Mesenchymal stem cell (in vitro differentiated cells and primary cell): Measurements from ENCODE around the gene WIPF2.
A peak's percentile ranks its signal among the peaks of the same experiment; 100 is the strongest.

ENCODE experiments used
- DNase-seq: peaks from one replicate; pipeline ENCODE4 v3.0.0-alpha.2; 2013
- H2AFZ ChIP-seq: one replicate; pipeline ENCODE4 v1.6.1; 2013; ENCODE audit warnings: low read depth, mild to moderate bottlenecking, control low read depth, inconsistent platforms, low read length, moderate library complexity
- H2AK5ac ChIP-seq: 2 replicates; pipeline ENCODE4 v1.6.1; 2013; ENCODE audit warnings: low read length, moderate library complexity, mild to moderate bottlenecking, inconsistent platforms; ENCODE audit not compliant: severe bottlenecking
- H2BK120ac ChIP-seq: one replicate; pipeline ENCODE4 v1.6.1; 2013; ENCODE audit warnings: low read depth, mild to moderate bottlenecking, inconsistent platforms, low read length, moderate library complexity
- H2BK12ac ChIP-seq, 2 experiments: one replicate each; pipeline ENCODE4 v1.6.1; 2013; ENCODE audit warnings: inconsistent platforms in 2 of 2, low read length in 2 of 2, mild to moderate bottlenecking in 2 of 2, moderate library complexity in 2 of 2, control low read depth in 1 of 2
- H2BK15ac ChIP-seq: one replicate; pipeline ENCODE4 v1.6.1; 2013; ENCODE audit warnings: mild to moderate bottlenecking, low read depth, inconsistent platforms; ENCODE audit not compliant: poor library complexity, severe bottlenecking
- H2BK5ac ChIP-seq: 2 replicates; pipeline ENCODE4 v1.6.1; 2013; ENCODE audit warnings: low read depth, mild to moderate bottlenecking, low read length, control low read depth, inconsistent platforms; ENCODE audit not compliant: poor library complexity, severe bottlenecking
- H3K14ac ChIP-seq, 2 experiments: one replicate each; pipeline ENCODE4 v1.6.1; 2013; ENCODE audit warnings: inconsistent platforms in 2 of 2, low read length in 2 of 2, control low read depth in 1 of 2, mild to moderate bottlenecking in 1 of 2, moderate library complexity in 1 of 2
- H3K18ac ChIP-seq, 2 experiments: one replicate each; pipeline ENCODE4 v1.6.1; 2013; ENCODE audit warnings: inconsistent platforms in 2 of 2, low read length in 2 of 2, control low read depth in 1 of 2, low read depth in 1 of 2, mild to moderate bottlenecking in 1 of 2
- H3K23ac ChIP-seq, 2 experiments: one replicate each; pipeline ENCODE4 v1.6.1; 2013; ENCODE audit warnings: inconsistent platforms in 2 of 2, low read length in 2 of 2, mild to moderate bottlenecking in 2 of 2, moderate library complexity in 2 of 2, control low read depth in 1 of 2
- H3K27ac ChIP-seq: 2 replicates; pipeline ENCODE4 v1.5.1; 2013; ENCODE audit warnings: mild to moderate bottlenecking, moderate library complexity, low read length, control low read depth, inconsistent platforms; ENCODE audit not compliant: poor library complexity, severe bottlenecking
- H3K27me3 ChIP-seq, 2 experiments: 2 replicates each; pipeline versions ENCODE4 v1.6.1 to v1.7.0; 2013; ENCODE audit warnings: low read length in 2 of 2, mild to moderate bottlenecking in 2 of 2, moderate library complexity in 2 of 2, control low read depth in 1 of 2, inconsistent platforms in 1 of 2; ENCODE audit not compliant: control insufficient read depth in 1 of 2, insufficient read depth in 1 of 2
- H3K36me3 ChIP-seq, 2 experiments: 2 replicates each; pipeline versions ENCODE4 v1.6.1 to v1.7.0; 2013; ENCODE audit warnings: low read length in 2 of 2, control low read depth in 1 of 2, inconsistent platforms in 1 of 2, low read depth in 1 of 2, mild to moderate bottlenecking in 1 of 2; ENCODE audit not compliant: insufficient read depth in 2 of 2, control insufficient read depth in 1 of 2
- H3K4ac ChIP-seq, 2 experiments: one replicate each; pipeline ENCODE4 v1.6.1; 2013; ENCODE audit warnings: inconsistent platforms in 2 of 2, low read length in 2 of 2, mild to moderate bottlenecking in 2 of 2, moderate library complexity in 2 of 2, control low read depth in 1 of 2, low read depth in 1 of 2
- H3K4me1 ChIP-seq: 2 replicates; pipeline ENCODE4 v1.6.1; 2013; ENCODE audit warnings: low read depth, low read length, control low read depth; ENCODE audit not compliant: control insufficient read depth, insufficient read depth
- H3K4me2 ChIP-seq: 2 replicates; pipeline ENCODE4 v1.6.1; 2013; ENCODE audit warnings: low read length, mild to moderate bottlenecking, inconsistent platforms; ENCODE audit not compliant: poor library complexity, severe bottlenecking
- H3K4me3 ChIP-seq, 2 experiments: 2 replicates each; pipeline versions ENCODE4 v1.5.1 to v1.7.0; 2013; ENCODE audit warnings: low read length in 2 of 2, mild to moderate bottlenecking in 2 of 2, control low read depth in 1 of 2, low read depth in 1 of 2; ENCODE audit not compliant: insufficient read depth in 1 of 2
- H3K79me1 ChIP-seq: replicated peaks from 2 replicates; pipeline ENCODE4 v1.6.1; 2013; ENCODE audit warnings: mild to moderate bottlenecking, control low read depth, low read length, inconsistent platforms; ENCODE audit not compliant: poor library complexity, severe bottlenecking
- H3K9ac ChIP-seq: 2 replicates; pipeline ENCODE4 v1.7.0; 2013; ENCODE audit warnings: mild to moderate bottlenecking, low read length, moderate library complexity
- H3K9me3 ChIP-seq: 2 replicates; pipeline ENCODE4 v1.7.0; 2013; ENCODE audit warnings: mild to moderate bottlenecking, low read length; ENCODE audit not compliant: control insufficient read depth
- H4K8ac ChIP-seq: one replicate; pipeline ENCODE4 v1.6.1; 2013; ENCODE audit warnings: inconsistent platforms, mild to moderate bottlenecking, low read length, moderate library complexity
- H4K91ac ChIP-seq: one replicate; pipeline ENCODE4 v1.6.1; 2013; ENCODE audit warnings: mild to moderate bottlenecking, low read length, inconsistent platforms
- WGBS: methylation state at CpG from one replicate; pipeline ENCODE4 v1.1.7; 2013; ENCODE audit warnings: mixed read lengths; 5-methylcytosine and 5-hydroxymethylcytosine counted together

WIPF2 gene

DNA sequence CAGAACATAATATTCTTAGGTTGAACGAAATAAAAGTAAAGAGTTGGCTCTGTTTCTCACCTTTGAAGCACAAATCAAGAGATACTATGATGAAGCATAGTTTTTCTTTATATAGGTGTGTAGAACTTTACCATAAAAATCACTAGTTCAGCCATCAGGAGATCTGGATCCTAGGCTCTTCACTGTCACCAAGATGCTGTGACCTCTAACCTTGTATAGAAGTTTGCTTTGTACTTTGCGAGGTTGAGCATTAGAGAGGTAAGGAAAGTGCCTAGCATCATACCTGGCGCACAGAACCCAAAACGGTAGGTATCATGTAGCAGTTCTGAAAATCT, 68.0 kb downstream of the WIPF2 start:
- Histone ChIP-seq H2AFZ (no peak overlapping the region), H4K91ac (peak overlapping the region; percentile 53), H3K4ac (no peak overlapping the region), H3K27ac (no peak overlapping the region), H3K4me3 (peak overlapping the region in 1 of 2 experiments; percentile 57), H3K18ac (no peak overlapping the region), H3K4me2 (no peak overlapping the region), H3K4me1 (peaks cover 17% of the 10 kb centered on the region), H3K36me3 (peaks cover 4 to 7% of the 10 kb centered on the region in 2 experiments), H3K9ac (peak overlapping the region; percentile 56), H2BK15ac (no peak overlapping the region), H3K23ac (no peak overlapping the region), H2BK120ac (no peak overlapping the region), H3K14ac (no peak overlapping the region), H3K9me3 (no peaks in the 10 kb centered on the region), H4K8ac (peak overlapping the region; percentile 55), H3K27me3 (no peaks in the 10 kb centered on the region), H2BK12ac (no peak overlapping the region), H3K79me1 (peaks cover 8% of the 10 kb centered on the region), H2AK5ac (no peak overlapping the region), H2BK5ac (no peak overlapping the region)
- DNase-seq = no peak
- 26% methylated on average over 3 of the region's 4 CpGs for WGBS

DNA sequence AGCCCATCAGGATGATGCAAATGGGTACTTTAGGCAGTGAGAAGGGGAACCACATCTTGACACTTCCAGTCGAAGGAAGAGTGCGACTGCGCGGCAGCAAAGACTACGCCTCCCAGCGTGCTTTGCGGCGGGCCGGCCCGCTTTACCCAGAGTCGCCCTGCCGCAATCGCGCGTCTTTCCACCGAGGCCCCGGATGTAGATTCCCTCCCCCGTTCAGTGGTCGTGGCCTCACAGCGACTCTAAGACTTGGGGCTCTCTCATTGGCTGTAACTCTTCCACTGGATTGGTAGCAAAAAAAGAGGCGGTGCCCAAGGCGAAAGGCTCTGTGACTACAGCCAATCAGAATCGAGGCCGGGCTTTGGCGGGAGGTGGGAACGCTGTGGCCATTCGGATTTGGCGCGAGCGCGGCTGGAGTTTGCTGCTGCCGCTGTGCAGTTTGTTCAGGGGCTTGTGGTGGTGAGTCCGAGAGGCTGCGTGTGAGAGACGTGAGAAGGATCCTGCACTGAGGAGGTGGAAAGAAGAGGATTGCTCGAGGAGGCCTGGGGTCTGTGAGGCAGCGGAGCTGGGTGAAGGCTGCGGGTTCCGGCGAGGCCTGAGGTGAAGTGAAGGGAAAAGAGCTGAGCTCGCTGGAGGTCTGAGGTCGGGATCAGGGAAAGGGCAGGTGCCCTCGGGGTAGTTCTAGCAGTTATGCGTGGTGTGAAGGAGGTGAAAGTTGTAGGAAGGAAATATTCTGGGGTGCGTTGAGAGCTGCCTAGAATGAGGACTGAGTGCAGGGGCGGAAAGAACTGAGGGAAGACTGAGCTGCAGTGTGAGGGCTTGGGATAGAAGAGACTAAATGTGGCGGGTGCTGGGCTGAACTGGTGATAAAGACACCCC, 68.6 kb downstream of the WIPF2 start, which contains the start of gene CDC6:
CDC6 (plus strand) TSS at position 386 of the 876 bp plus-strand sequence. CDS start 1,542 bp downstream, outside the sequence.
- Histone ChIP-seq H3K14ac (no peak within 1 kb of the TSS), H4K8ac (peak within 1 kb of the TSS; percentile 55), H4K91ac (peak within 1 kb of the TSS; percentile 53), H3K23ac (peak within 1 kb of the TSS in 1 of 2 experiments; percentile 85), H2AK5ac (no peak within 1 kb of the TSS), H3K4me3 (peak within 1 kb of the TSS; percentile 60 to 91), H3K4me1 (peaks cover 17% of the 10 kb centered on the region), H3K4ac (no peak within 1 kb of the TSS), H2BK12ac (no peak within 1 kb of the TSS), H2BK5ac (peak within 1 kb of the TSS; percentile 1), H3K27ac (peak within 1 kb of the TSS; percentile 18), H2BK15ac (no peak within 1 kb of the TSS), H3K79me1 (peaks cover 8% of the 10 kb centered on the region), H3K9me3 (no peaks in the 10 kb centered on the region), H3K18ac (peak within 1 kb of the TSS in 1 of 2 experiments; percentile 60), H2BK120ac (no peak within 1 kb of the TSS), H3K9ac (peak within 1 kb of the TSS; percentile 84), H3K4me2 (peak within 1 kb of the TSS; percentile 84), H3K36me3 (peaks cover 2 to 3% of the 10 kb centered on the region in 2 experiments), H3K27me3 (no peaks in the 10 kb centered on the region), H2AFZ (peak within 1 kb of the TSS; percentile 46)
- under 1% methylated on average over 46 of the region's 47 CpGs for WGBS
- DNase-seq = peak; percentile 99

DNA sequence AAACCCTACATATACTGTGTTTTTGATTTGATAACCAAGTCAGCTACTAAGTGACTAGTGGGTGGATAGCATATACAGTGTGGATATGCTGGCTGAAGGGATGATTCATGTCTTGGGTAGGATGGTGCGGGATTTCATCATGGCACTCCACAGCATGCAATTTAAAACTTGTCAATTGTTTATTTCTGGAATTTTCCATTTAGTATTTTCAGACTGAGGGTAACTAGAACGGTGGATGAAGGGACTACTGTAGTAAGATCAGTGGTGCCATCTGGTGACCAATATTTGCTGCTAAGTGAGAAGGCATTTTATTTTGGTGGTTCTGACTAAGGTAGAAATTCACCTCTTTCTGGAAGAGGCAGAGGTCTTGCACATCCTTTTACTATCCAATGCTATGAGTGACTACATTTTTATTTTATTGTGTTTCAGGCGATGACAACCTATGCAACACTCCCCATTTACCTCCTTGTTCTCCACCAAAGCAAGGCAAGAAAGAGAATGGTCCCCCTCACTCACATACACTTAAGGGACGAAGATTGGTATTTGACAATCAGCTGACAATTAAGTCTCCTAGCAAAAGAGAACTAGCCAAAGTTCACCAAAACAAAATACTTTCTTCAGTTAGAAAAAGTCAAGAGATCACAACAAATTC, 71.7 kb downstream of the WIPF2 start:
- H3K18ac ChIP-seq = no peak overlapping the region
- peak overlapping the region; percentile 3 for H3K27ac ChIP-seq
- no peak overlapping the region for H3K23ac ChIP-seq
- H3K4me1 ChIP-seq = peaks cover 8% of the 10 kb centered on the region
- H3K79me1 ChIP-seq = peaks cover 10% of the 10 kb centered on the region
- H2BK12ac ChIP-seq = no peak overlapping the region
- H3K27me3 ChIP-seq = no peaks in the 10 kb centered on the region
- H2BK5ac ChIP-seq = no peak overlapping the region
- no peak overlapping the region for H3K14ac ChIP-seq
- H3K9ac ChIP-seq = peak overlapping the region; percentile 48
- H2AFZ ChIP-seq = no peak overlapping the region
- H2BK15ac ChIP-seq = no peak overlapping the region
- 55% methylated on average over 4 of the region's 4 CpGs for WGBS
- no peak overlapping the region for H2AK5ac ChIP-seq
- no peaks in the 10 kb centered on the region for H3K9me3 ChIP-seq
- H3K4me2 ChIP-seq = no peak overlapping the region
- peak; percentile 97 for DNase-seq
- no peak overlapping the region for H4K91ac ChIP-seq
- no peak overlapping the region for H2BK120ac ChIP-seq
- H3K4me3 ChIP-seq = no peak overlapping the region
- H3K36me3 ChIP-seq = peaks cover 3 to 13% of the 10 kb centered on the region in 2 experiments
- peak overlapping the region in 1 of 2 experiments; percentile 58 for H3K4ac ChIP-seq
- no peak overlapping the region for H4K8ac ChIP-seq

DNA sequence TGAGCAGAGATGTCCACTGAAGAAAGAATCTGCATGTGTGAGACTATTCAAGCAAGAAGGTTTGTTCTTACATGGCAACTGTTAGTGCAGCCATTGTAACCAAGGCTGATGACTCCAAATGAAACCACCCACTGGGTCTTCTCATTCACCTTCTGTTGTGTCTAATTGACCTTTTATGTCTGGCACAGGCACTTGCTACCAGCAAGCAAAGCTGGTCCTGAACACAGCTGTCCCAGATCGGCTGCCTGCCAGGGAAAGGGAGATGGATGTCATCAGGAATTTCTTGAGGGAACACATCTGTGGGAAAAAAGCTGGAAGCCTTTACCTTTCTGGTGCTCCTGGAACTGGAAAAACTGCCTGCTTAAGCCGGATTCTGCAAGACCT, 72.2 kb downstream of the WIPF2 start:
- no peak overlapping the region for H4K91ac ChIP-seq
- H3K27me3 ChIP-seq = no peaks in the 10 kb centered on the region
- no peak overlapping the region for H2BK5ac ChIP-seq
- no peak overlapping the region for H2BK15ac ChIP-seq
- WGBS = 88% methylated on average over 2 of the region's 2 CpGs
- no peak for DNase-seq
- no peak overlapping the region for H4K8ac ChIP-seq
- H2AFZ ChIP-seq = no peak overlapping the region
- H3K9me3 ChIP-seq = no peaks in the 10 kb centered on the region
- H3K36me3 ChIP-seq = peaks cover 5 to 15% of the 10 kb centered on the region in 2 experiments
- H3K14ac ChIP-seq = no peak overlapping the region
- no peak overlapping the region for H3K4ac ChIP-seq
- peaks cover 8% of the 10 kb centered on the region for H3K4me1 ChIP-seq
- peak overlapping the region; percentile 3 for H3K9ac ChIP-seq
- peak overlapping the region in 1 of 2 experiments; percentile 1 for H2BK12ac ChIP-seq
- no peak overlapping the region for H2AK5ac ChIP-seq
- H3K23ac ChIP-seq = no peak overlapping the region
- H3K79me1 ChIP-seq = peaks cover 10% of the 10 kb centered on the region
- peak overlapping the region; percentile 34 for H2BK120ac ChIP-seq
- no peak overlapping the region for H3K27ac ChIP-seq
- H3K4me3 ChIP-seq = no peak overlapping the region
- H3K18ac ChIP-seq = no peak overlapping the region
- no peak overlapping the region for H3K4me2 ChIP-seq
